ENCODE measurements around the gene HPSE2.

The HPSE2 gene

GRCh38 chr10:99125879-99126278 is 109.8 kb downstream of the HPSE2 start:
- TF ChIP-seq, protein P1, sequence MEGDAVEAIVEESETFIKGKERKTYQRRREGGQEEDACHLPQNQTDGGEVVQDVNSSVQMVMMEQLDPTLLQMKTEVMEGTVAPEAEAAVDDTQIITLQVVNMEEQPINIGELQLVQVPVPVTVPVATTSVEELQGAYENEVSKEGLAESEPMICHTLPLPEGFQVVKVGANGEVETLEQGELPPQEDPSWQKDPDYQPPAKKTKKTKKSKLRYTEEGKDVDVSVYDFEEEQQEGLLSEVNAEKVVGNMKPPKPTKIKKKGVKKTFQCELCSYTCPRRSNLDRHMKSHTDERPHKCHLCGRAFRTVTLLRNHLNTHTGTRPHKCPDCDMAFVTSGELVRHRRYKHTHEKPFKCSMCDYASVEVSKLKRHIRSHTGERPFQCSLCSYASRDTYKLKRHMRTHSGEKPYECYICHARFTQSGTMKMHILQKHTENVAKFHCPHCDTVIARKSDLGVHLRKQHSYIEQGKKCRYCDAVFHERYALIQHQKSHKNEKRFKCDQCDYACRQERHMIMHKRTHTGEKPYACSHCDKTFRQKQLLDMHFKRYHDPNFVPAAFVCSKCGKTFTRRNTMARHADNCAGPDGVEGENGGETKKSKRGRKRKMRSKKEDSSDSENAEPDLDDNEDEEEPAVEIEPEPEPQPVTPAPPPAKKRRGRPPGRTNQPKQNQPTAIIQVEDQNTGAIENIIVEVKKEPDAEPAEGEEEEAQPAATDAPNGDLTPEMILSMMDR (IDR thresholded peaks at IDR 0.05; ENCODE audit: low read depth, low read length), result no peak
- DNase-seq, result no peak
- H3K27ac ChIP-seq, result no peak overlapping the region
- peaks cover 35% of the 10 kb centered on the region for H3K27me3 ChIP-seq (ENCODE audit: insufficient read depth, low read depth, severe bottlenecking)
- H3K9me3 ChIP-seq (ENCODE audit: severe bottlenecking), result peaks cover 8% of the 10 kb centered on the region
- H3K36me3 ChIP-seq, result no peaks in the 10 kb centered on the region
- H3K4me3 ChIP-seq (ENCODE audit: low read depth, low read length), result no peak overlapping the region

GRCh38 chr10:99124376-99124775 is 111.3 kb downstream of the HPSE2 start:
- TF ChIP-seq, protein P1 (IDR thresholded peaks at IDR 0.05; ENCODE audit: low read depth, low read length), result no peak
- H3K36me3 ChIP-seq, result no peaks in the 10 kb centered on the region
- H3K27ac ChIP-seq, result no peak overlapping the region
- DNase-seq, result no peak
- H3K4me3 ChIP-seq (ENCODE audit: low read depth, low read length), result no peak overlapping the region
- peaks cover 8% of the 10 kb centered on the region for H3K9me3 ChIP-seq (ENCODE audit: severe bottlenecking)
- H3K27me3 ChIP-seq (ENCODE audit: insufficient read depth, low read depth, severe bottlenecking), result peaks cover 46% of the 10 kb centered on the region

- Histone ChIP-seq H3K27ac (no peak overlapping the region), H3K4me3 (ENCODE audit: low read depth, low read length) (no peak overlapping the region), H3K27me3 (ENCODE audit: insufficient read depth, low read depth, severe bottlenecking) (peaks cover 49% of the 10 kb centered on the region), H3K36me3 (no peaks in the 10 kb centered on the region), H3K9me3 (ENCODE audit: severe bottlenecking) (peaks cover 8% of the 10 kb centered on the region)
- TF ChIP-seq, protein P1 (IDR thresholded peaks at IDR 0.05; ENCODE audit: low read depth, low read length), result no peak
- DNase-seq, result no peak
Measured at GRCh38 chr10:99123851-99124250, 111.8 kb downstream of the HPSE2 start.

DNA sequence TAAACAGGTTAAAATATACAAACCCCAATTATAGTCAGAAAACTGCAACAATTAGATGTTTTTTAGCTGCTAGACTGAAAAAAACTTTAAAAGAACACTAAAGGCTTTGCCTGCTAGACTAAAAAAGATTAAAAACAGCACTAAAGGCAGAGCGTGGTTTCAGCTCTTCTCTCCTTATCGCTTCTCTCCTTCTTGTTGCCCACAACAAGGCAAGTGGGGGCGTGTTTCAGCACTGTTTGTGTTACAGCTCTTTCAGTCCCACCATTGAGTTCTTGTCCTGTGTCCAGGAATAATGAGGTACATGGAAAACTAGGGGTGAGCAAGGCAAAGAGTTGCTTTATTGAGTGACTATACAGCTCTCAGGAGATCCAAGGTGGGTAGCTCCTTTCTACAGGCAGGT is 112.3 kb downstream of the HPSE2 start:
- Histone ChIP-seq H3K36me3 (no peaks in the 10 kb centered on the region), H3K4me3 (ENCODE audit: low read depth, low read length) (no peak overlapping the region), H3K27me3 (ENCODE audit: insufficient read depth, low read depth, severe bottlenecking) (peaks cover 49% of the 10 kb centered on the region), H3K27ac (no peak overlapping the region), H3K9me3 (ENCODE audit: severe bottlenecking) (peaks cover 8% of the 10 kb centered on the region)
- TF ChIP-seq, protein P1 (IDR thresholded peaks at IDR 0.05; ENCODE audit: low read depth, low read length), result no peak
- no peak for DNase-seq

- Histone ChIP-seq H3K27me3 (ENCODE audit: insufficient read depth, low read depth, severe bottlenecking) (peaks cover 51% of the 10 kb centered on the region), H3K9me3 (ENCODE audit: severe bottlenecking) (peaks cover 5% of the 10 kb centered on the region), H3K27ac (no peak overlapping the region), H3K4me3 (ENCODE audit: low read depth, low read length) (no peak overlapping the region), H3K36me3 (no peaks in the 10 kb centered on the region)
- no peak for DNase-seq
- TF ChIP-seq, protein P1 (IDR thresholded peaks at IDR 0.05; ENCODE audit: low read depth, low read length), result no peak
Measured at GRCh38 chr10:99119258-99119748, 116.3 kb downstream of the HPSE2 start.

- Histone ChIP-seq H3K27ac (no peak overlapping the region), H3K36me3 (no peaks in the 10 kb centered on the region), H3K9me3 (ENCODE audit: severe bottlenecking) (peaks cover 2% of the 10 kb centered on the region), H3K4me3 (ENCODE audit: low read depth, low read length) (no peak overlapping the region), H3K27me3 (ENCODE audit: insufficient read depth, low read depth, severe bottlenecking) (peaks cover 58% of the 10 kb centered on the region)
- TF ChIP-seq, protein P1 (IDR thresholded peaks at IDR 0.05; ENCODE audit: low read depth, low read length), result no peak
- DNase-seq, result no peak
Measured at GRCh38 chr10:99115703-99116102, 119.9 kb downstream of the HPSE2 start.

All from WERI-Rb-1 (cell line).